ENCODE results near the gene SPPL2B. TPM values are rescaled to one million over a fixed set of nuclear protein-coding genes. Genes with fewer than 3 reads are reported as not detected.

The SPPL2B gene
- total and polyA plus RNA-seq, 9 of the 15 experiments (the other 6 are each of a cell fraction or from before 2014, with no cell fraction given) = 0.20 to 81.2 (median 15.1) TPM

DNA sequence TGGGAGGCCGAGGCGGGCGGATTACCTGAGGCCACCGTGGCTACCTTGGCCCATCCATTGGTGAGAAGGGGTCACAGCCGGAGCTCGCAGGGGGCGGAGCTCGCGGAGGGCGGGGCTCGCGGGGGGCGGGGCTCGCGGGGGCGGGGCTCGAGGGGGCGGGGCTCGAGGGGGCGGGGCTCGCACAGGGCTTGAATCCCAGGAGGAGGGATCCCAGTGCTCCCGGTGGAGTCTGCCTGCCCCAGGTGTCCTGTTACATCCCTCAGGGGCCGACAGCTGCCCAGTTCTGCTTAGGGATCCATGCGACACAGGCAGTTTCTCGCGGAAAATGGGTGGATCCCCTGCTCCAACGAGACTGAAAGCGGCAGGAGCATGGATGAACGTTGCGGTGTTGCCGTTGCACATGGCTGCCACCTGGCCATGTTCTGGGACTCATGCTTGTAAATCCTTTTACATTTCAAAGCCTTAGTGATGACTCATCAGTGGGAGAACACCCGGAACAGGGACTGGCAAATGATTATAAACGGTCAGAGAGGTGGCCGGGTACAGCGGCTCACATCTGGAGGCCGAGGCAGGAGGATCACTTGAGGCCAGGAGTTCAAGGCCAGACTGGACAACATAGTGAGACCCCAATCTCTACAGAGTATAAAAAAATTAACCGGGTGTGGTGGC, 56.7 kb downstream of the SPPL2B start (continued):
- TF ChIP-seq ZNF431 (CRISPR knock-in tag; IDR thresholded peaks at IDR 0.05) (no peak), ZNF12 (CRISPR knock-in tag; IDR thresholded peaks at IDR 0.05) (0 out of 2 replicates have a peak, but pooled peaks have one; percentile 48), OTX1 (CRISPR knock-in tag; IDR thresholded peaks at IDR 0.05) (no peak), SNRNP70 (optimal IDR thresholded peaks at IDR 0.05; ENCODE audit: low read depth, low read length) (no peak), PRMT5 (CRISPR knock-in tag; IDR thresholded peaks at IDR 0.05) (no peak), LCOR (CRISPR knock-in tag; IDR thresholded peaks at IDR 0.05) (0 out of 2 replicates have a peak, but pooled peaks have one; percentile 49), SMC3 (conservative IDR thresholded peaks at IDR 0.05; ENCODE audit: insufficient read depth, low read depth, low read length) (no peak), JUNB (CRISPR knock-in tag; conservative IDR thresholded peaks at IDR 0.05) (peak; percentile 89), CBFA2T2 (conservative IDR thresholded peaks at IDR 0.05) (no peak), ZNF197 (CRISPR knock-in tag; IDR thresholded peaks at IDR 0.05; ENCODE audit: low read depth) (no peak), DPF2 (IDR thresholded peaks at IDR 0.05) (peak; percentile 82), EWSR1 (IDR thresholded peaks at IDR 0.05; ENCODE audit: borderline replicate concordance, low read depth, partially characterized antibody) (no peak), TARDBP (IDR thresholded peaks at IDR 0.05) (peak; percentile 21; the same call in 1 of the 2 replicates), NFXL1 (CRISPR knock-in tag; IDR thresholded peaks at IDR 0.05) (no peak)
- TF ChIP-seq, protein P1, sequence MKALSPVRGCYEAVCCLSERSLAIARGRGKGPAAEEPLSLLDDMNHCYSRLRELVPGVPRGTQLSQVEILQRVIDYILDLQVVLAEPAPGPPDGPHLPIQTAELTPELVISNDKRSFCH (CRISPR knock-in tag; IDR thresholded peaks at IDR 0.05) = no peak
- TF ChIP-seq, protein P1 (tag; IDR thresholded peaks at IDR 0.05) = no peak
- TF ChIP-seq, protein P2, sequence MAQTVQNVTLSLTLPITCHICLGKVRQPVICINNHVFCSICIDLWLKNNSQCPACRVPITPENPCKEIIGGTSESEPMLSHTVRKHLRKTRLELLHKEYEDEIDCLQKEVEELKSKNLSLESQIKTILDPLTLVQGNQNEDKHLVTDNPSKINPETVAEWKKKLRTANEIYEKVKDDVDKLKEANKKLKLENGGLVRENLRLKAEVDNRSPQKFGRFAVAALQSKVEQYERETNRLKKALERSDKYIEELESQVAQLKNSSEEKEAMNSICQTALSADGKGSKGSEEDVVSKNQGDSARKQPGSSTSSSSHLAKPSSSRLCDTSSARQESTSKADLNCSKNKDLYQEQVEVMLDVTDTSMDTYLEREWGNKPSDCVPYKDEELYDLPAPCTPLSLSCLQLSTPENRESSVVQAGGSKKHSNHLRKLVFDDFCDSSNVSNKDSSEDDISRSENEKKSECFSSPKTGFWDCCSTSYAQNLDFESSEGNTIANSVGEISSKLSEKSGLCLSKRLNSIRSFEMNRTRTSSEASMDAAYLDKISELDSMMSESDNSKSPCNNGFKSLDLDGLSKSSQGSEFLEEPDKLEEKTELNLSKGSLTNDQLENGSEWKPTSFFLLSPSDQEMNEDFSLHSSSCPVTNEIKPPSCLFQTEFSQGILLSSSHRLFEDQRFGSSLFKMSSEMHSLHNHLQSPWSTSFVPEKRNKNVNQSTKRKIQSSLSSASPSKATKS (CRISPR knock-in tag; IDR thresholded peaks at IDR 0.05) = no peak
- TF ChIP-seq, protein P3, sequence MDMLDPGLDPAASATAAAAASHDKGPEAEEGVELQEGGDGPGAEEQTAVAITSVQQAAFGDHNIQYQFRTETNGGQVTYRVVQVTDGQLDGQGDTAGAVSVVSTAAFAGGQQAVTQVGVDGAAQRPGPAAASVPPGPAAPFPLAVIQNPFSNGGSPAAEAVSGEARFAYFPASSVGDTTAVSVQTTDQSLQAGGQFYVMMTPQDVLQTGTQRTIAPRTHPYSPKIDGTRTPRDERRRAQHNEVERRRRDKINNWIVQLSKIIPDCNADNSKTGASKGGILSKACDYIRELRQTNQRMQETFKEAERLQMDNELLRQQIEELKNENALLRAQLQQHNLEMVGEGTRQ (CRISPR knock-in tag; IDR thresholded peaks at IDR 0.05) = no peak
- TF ChIP-seq, protein P4, sequence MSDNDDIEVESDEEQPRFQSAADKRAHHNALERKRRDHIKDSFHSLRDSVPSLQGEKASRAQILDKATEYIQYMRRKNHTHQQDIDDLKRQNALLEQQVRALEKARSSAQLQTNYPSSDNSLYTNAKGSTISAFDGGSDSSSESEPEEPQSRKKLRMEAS (CRISPR knock-in tag; IDR thresholded peaks at IDR 0.05) = peak; percentile 97
- TF ChIP-seq, protein P5, sequence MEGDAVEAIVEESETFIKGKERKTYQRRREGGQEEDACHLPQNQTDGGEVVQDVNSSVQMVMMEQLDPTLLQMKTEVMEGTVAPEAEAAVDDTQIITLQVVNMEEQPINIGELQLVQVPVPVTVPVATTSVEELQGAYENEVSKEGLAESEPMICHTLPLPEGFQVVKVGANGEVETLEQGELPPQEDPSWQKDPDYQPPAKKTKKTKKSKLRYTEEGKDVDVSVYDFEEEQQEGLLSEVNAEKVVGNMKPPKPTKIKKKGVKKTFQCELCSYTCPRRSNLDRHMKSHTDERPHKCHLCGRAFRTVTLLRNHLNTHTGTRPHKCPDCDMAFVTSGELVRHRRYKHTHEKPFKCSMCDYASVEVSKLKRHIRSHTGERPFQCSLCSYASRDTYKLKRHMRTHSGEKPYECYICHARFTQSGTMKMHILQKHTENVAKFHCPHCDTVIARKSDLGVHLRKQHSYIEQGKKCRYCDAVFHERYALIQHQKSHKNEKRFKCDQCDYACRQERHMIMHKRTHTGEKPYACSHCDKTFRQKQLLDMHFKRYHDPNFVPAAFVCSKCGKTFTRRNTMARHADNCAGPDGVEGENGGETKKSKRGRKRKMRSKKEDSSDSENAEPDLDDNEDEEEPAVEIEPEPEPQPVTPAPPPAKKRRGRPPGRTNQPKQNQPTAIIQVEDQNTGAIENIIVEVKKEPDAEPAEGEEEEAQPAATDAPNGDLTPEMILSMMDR (IDR thresholded peaks at IDR 0.05 in 2 of 3, conservative IDR thresholded peaks at IDR 0.05 in 1 of 3; ENCODE audit: insufficient read depth in 2 of 3, low read depth in 1 of 3, low read length in 3 of 3) = no peak

Data from K562 (cell line).